PC-3 (cell line): ENCODE measurements around the gene CTNNBIP1.

Experiments
- CTCF ChIP-seq: fragments of 300-600 bp; sonication (generic); conservative IDR thresholded peaks from 2 replicates; pipeline ENCODE4 v1.5.1; 2017; ENCODE audit warnings: antibody characterized with exemption, low read depth, mild to moderate bottlenecking, low read length
- EZH2 ChIP-seq: fragments of 300-600 bp; sonication (generic); IDR thresholded peaks from one replicate; pipeline ENCODE4 v1.6.1; 2017; ENCODE audit warnings: antibody characterized with exemption, mild to moderate bottlenecking, low read length; ENCODE audit not compliant: unreplicated experiment

GRCh38 chr1:9809100-9809510, 101.0 kb downstream of the CTNNBIP1 start:
- no peak for TF ChIP-seq EZH2
- no peak for TF ChIP-seq CTCF
